Measurements from ENCODE around the gene SCAPER.

DNA sequence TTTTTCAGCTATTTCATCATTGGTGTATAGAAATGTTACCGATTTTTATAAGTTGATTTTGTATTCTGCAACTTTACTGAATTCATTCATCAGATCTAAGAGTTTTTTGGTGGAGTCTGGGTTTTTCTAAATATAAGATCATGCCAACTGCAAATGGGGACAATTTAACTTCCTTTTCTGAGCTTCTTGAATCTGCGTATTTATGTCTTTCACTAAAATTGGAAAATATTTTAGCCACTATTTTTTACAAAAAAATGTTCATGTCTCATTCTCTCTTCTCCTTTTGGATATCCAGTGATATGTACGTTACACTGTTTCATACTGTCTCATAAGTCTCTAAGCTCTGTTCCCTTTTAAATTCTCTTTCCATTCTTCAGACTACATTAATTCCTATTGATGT lies 444.8 kb downstream of the SCAPER start:
- TF ChIP-seq CTCF (IDR thresholded peaks at IDR 0.05) (no peak), EZH2 (IDR thresholded peaks at IDR 0.05; ENCODE audit: borderline replicate concordance, insufficient read depth, low read depth, low read length, poor library complexity, severe bottlenecking) (no peak)
